HCT116 (cell line): ENCODE results near the gene SLA2. TPM values are rescaled to one million over a fixed set of nuclear protein-coding genes. Genes with fewer than 3 reads are reported as not detected.

ENCODE experiments used
- ATAC-seq: fragments of 200-7000 bp; cut with Tn5 transposase; 2 replicates; pipeline ENCODE4 v1.9.1; 2020; ENCODE audit warnings: mild to moderate bottlenecking, moderate library complexity
- BruUV-seq: library from RNA; stranded (reverse); fragments of 400-500 nt; replicated peaks from 2 replicates; lab custom pipeline; 2021; lab: Mats Ljungman, UMichigan
- CTCF ChIA-PET: fragments of 300-600 bp; sonication (Branson Sonifier 250); formaldehyde crosslinking; loops from one replicate; lab custom pipeline; 2021; ENCODE audit warnings: antibody characterized with exemption; lab: Charles Lee
- POLR2A ChIA-PET: fragments of 300-600, 350-600 bp; sonication (Branson Sonifier 250); formaldehyde crosslinking; loops from one replicate; lab custom pipeline; 2021; ENCODE audit warnings: antibody characterized with exemption; lab: Charles Lee
- RAD21 ChIA-PET, 2 experiments: fragments of 300-600 bp; sonication (Branson Sonifier 250); formaldehyde crosslinking; loops; one replicate each; lab custom pipeline; 2023; ENCODE audit warnings: low total read pairs in 2 of 2; ENCODE audit not compliant: uncharacterized antibody in 2 of 2, unreplicated experiment in 2 of 2, low non-redundant PET in 1 of 2; lab: Charles Lee
- DNase-seq: peaks from one replicate; pipeline ENCODE4 v3.0.0-alpha.2; 2010; ENCODE audit warnings: low read depth, low spot score
- H2AFZ ChIP-seq: fragments of 200-600 bp; shearing (Covaris generic), sonication (generic); 2 replicates; pipeline ENCODE4 v1.6.1; 2017; ENCODE audit warnings: low read depth, mixed run types, mixed read lengths, antibody characterized with exemption, low read length; ENCODE audit not compliant: poor library complexity, severe bottlenecking
- H3K27ac ChIP-seq: 2 replicates; pipeline ENCODE4 v1.5.1; 2012; ENCODE audit warnings: low read depth, low read length
- H3K27me3 ChIP-seq: fragments of 200-600 bp; sonication (generic); 2 replicates; pipeline ENCODE4 v1.6.1; 2016; ENCODE audit warnings: mixed run types, low read length, mixed read lengths; ENCODE audit not compliant: insufficient read depth
- H3K36me3 ChIP-seq, 2 experiments: fragments of 200-500 bp in 1 of 2; fragments of 200-600 bp in 1 of 2; sonication (Bioruptor generic) in 1 of 2; sonication (generic) in 1 of 2; 2 replicates each; pipeline versions ENCODE4 v1.5.1 to v1.6.1; 2014 to 2016; ENCODE audit warnings: low read length in 2 of 2, inconsistent platforms in 1 of 2, mixed read lengths in 1 of 2, mixed run types in 1 of 2; ENCODE audit not compliant: insufficient read depth in 2 of 2, control insufficient read depth in 1 of 2
- H3K4me1 ChIP-seq, 2 experiments: fragments of 200-600 bp in 1 of 2; sonication (generic) in 1 of 2; 2 replicates each; pipeline versions ENCODE4 v1.5.1 to v1.6.1; 2012 to 2017; ENCODE audit warnings: low read length in 2 of 2, inconsistent platforms in 1 of 2, mild to moderate bottlenecking in 1 of 2, mixed read lengths in 1 of 2, mixed run types in 1 of 2, moderate library complexity in 1 of 2; ENCODE audit not compliant: insufficient read depth in 2 of 2, control insufficient read depth in 1 of 2
- H3K4me2 ChIP-seq: fragments of 200-600 bp; sonication (generic); 2 replicates; pipeline ENCODE4 v1.6.1; 2017; ENCODE audit warnings: mixed run types, low read length, mixed read lengths
- H3K4me3 ChIP-seq, 2 experiments: fragments of 200-600 bp in 1 of 2; sonication (generic) in 1 of 2; replicated peaks in 1 of 2; 2 replicates each; pipeline ENCODE4 v1.5.1; 2011 to 2016; ENCODE audit warnings: low read length in 2 of 2, control low read depth in 1 of 2, low read depth in 1 of 2, mild to moderate bottlenecking in 1 of 2, mixed read lengths in 1 of 2, mixed run types in 1 of 2
- H3K79me2 ChIP-seq: fragments of 200-600 bp; sonication (generic); 2 replicates; pipeline ENCODE4 v1.6.1; 2017; ENCODE audit warnings: mild to moderate bottlenecking, mixed run types, low read length, moderate library complexity, mixed read lengths; ENCODE audit not compliant: insufficient read depth
- H3K9ac ChIP-seq: fragments of 200-600 bp; sonication (generic); 2 replicates; pipeline ENCODE4 v1.6.1; 2016; ENCODE audit warnings: low read length, mixed read lengths
- H3K9me2 ChIP-seq: fragments of 200-600 bp; sonication (generic), shearing (Covaris generic); 2 replicates; pipeline ENCODE4 v1.6.1; 2017; ENCODE audit warnings: mixed run types, mild to moderate bottlenecking, moderate library complexity; ENCODE audit not compliant: insufficient read depth
- H3K9me3 ChIP-seq, 2 experiments: fragments of 200-500 bp in 1 of 2; fragments of 200-600 bp in 1 of 2; sonication (Bioruptor generic) in 1 of 2; sonication (generic) in 1 of 2; 2 replicates each; pipeline ENCODE4 v1.6.1; 2014 to 2017; ENCODE audit warnings: low read length in 2 of 2, mixed read lengths in 2 of 2, inconsistent platforms in 1 of 2, low read depth in 1 of 2, mild to moderate bottlenecking in 1 of 2, mixed run types in 1 of 2, moderate library complexity in 1 of 2; ENCODE audit not compliant: control insufficient read depth in 1 of 2, insufficient read depth in 1 of 2
- H4K20me1 ChIP-seq: fragments of 200-600 bp; sonication (generic), shearing (Covaris generic); 2 replicates; pipeline ENCODE4 v1.6.1; 2017; ENCODE audit warnings: mixed run types, mild to moderate bottlenecking, moderate library complexity; ENCODE audit not compliant: insufficient read depth
- ATF3 ChIP-seq: IDR thresholded peaks from 2 replicates; pipeline ENCODE4 v1.6.1; 2012
- CBX3 ChIP-seq: IDR thresholded peaks from 2 replicates; pipeline ENCODE4 v1.6.1; 2012; ENCODE audit warnings: low read depth
- CEBPB ChIP-seq: IDR thresholded peaks from 2 replicates; pipeline ENCODE4 v1.6.1; 2012; ENCODE audit warnings: low read depth
- CTCF ChIP-seq, 3 experiments: fragments of 200-600 bp in 1 of 3; sonication (generic) in 1 of 3; IDR thresholded peaks in 2 of 3; conservative IDR thresholded peaks in 1 of 3; 2 replicates each; pipeline ENCODE4 v1.5.1; 2012 to 2017; ENCODE audit warnings: low read depth in 2 of 3, low read length in 2 of 3, antibody characterized with exemption in 1 of 3, borderline replicate concordance in 1 of 3, control low read depth in 1 of 3, mild to moderate bottlenecking in 1 of 3, mixed read lengths in 1 of 3, mixed run types in 1 of 3, moderate library complexity in 1 of 3; ENCODE audit not compliant: insufficient read depth in 1 of 3
- EZH2 ChIP-seq: fragments of 200-600 bp; sonication (generic); IDR thresholded peaks from 2 replicates; pipeline ENCODE4 v1.6.1; 2017; ENCODE audit warnings: antibody characterized with exemption, mixed run types
- EZH2phosphoT487 ChIP-seq: fragments of 200-600 bp; IDR thresholded peaks from 2 replicates; pipeline ENCODE4 v1.6.1; 2018; ENCODE audit warnings: antibody characterized with exemption, borderline replicate concordance
- FOSL1 ChIP-seq: IDR thresholded peaks from 2 replicates; pipeline ENCODE4 v1.6.1; 2012; ENCODE audit warnings: low read depth
- JUND ChIP-seq: IDR thresholded peaks from 2 replicates; pipeline ENCODE4 v1.6.1; 2012
- POLR2A ChIP-seq: IDR thresholded peaks from 2 replicates; pipeline ENCODE4 v1.7.0; 2011; ENCODE audit warnings: borderline replicate concordance; ENCODE audit not compliant: insufficient read depth, insufficient read length; ENCODE audit errors: extremely low read depth
- POLR2AphosphoS5 ChIP-seq: IDR thresholded peaks from 2 replicates; pipeline ENCODE4 v1.6.1; 2011; ENCODE audit warnings: mild to moderate bottlenecking, low read depth, low read length, moderate library complexity
- RAD21 ChIP-seq: IDR thresholded peaks from 2 replicates; pipeline ENCODE4 v1.6.1; 2012; ENCODE audit warnings: low read depth, mild to moderate bottlenecking
- SIN3A ChIP-seq: IDR thresholded peaks from 2 replicates; pipeline ENCODE4 v1.6.1; 2012; ENCODE audit warnings: low read depth
- SP1 ChIP-seq: IDR thresholded peaks from 2 replicates; pipeline ENCODE4 v1.6.1; 2012; ENCODE audit warnings: low read depth
- SRF ChIP-seq: IDR thresholded peaks from 2 replicates; pipeline ENCODE4 v1.6.1; 2012; ENCODE audit warnings: low read depth
- TCF7L2 ChIP-seq: IDR thresholded peaks from 2 replicates; pipeline ENCODE4 v1.7.0; 2011; ENCODE audit warnings: borderline replicate concordance, inconsistent platforms; ENCODE audit not compliant: insufficient read depth, insufficient read length; ENCODE audit errors: extremely low read depth
- YY1 ChIP-seq: IDR thresholded peaks from 2 replicates; pipeline ENCODE4 v1.6.1; 2011; ENCODE audit warnings: low read length, low read depth, moderate library complexity, mild to moderate bottlenecking; ENCODE audit not compliant: insufficient replicate concordance; ENCODE audit errors: extremely low read depth
- ZBTB33 ChIP-seq: IDR thresholded peaks from 2 replicates; pipeline ENCODE4 v1.6.1; 2011; ENCODE audit warnings: mild to moderate bottlenecking, low read length, moderate library complexity; ENCODE audit not compliant: insufficient replicate concordance; ENCODE audit errors: extremely low read depth
- ZNF274 ChIP-seq: fragments of 200-500 bp; sonication (Bioruptor generic); IDR thresholded peaks from 2 replicates; pipeline ENCODE4 v1.6.1; 2014; ENCODE audit warnings: mild to moderate bottlenecking, low read depth, low read length, inconsistent platforms
- intact Hi-C: fragments of 100-400 bp; cut with micrococcal nuclease; formaldehyde crosslinking; loops from 2 replicates; pipeline ENCODE4 v1.10.0; 2022
- total RNA-seq: library from RNA; stranded (reverse); gene quantifications from one replicate; pipeline ENCODE4 v1.2.1, GENCODE V29; 2021; ENCODE audit not compliant: unreplicated experiment

The SLA2 gene
- total RNA-seq, 1 experiment from 2014 or later, result 0.12 TPM

- peaks cover 8 to 27% of the 10 kb centered on the region in 2 experiments; a peak in 3 of 4 replicates for H3K36me3 ChIP-seq
- DNase-seq, result peak; percentile 97
- H2AFZ ChIP-seq, result no peak within 1 kb of the TSS
- H3K9ac ChIP-seq, result peak within 1 kb of the TSS; percentile 88
- peaks cover 23 to 30% of the 10 kb centered on the region in 2 experiments for H3K4me1 ChIP-seq
- no peaks in the 10 kb centered on the region for H4K20me1 ChIP-seq
- no peaks in the 10 kb centered on the region for H3K27me3 ChIP-seq
- ChIA-PET POLR2A (interaction anchor here (0.6 to 2.5 kb wide), 11 partner anchors 10 to 69 kb away, joined by 3 to 13 read pairs (median 3); partner anchors contain the start of genes MYL9 and TGIF2), CTCF (interaction anchor here (0.6 to 2.0 kb wide), 22 partner anchors 9 to 332 kb away, joined by 3 to 12 read pairs (median 4); partner anchors contain the start of genes DSN1, MYL9 and TGIF2), RAD21 (interaction anchor here in 1 of 2 experiments (0.9 kb wide), 1 partner anchor 11 kb away, joined by 3 read pairs; no protein-coding TSS in a partner anchor)
- H3K9me2 ChIP-seq, result no peaks in the 10 kb centered on the region
- no TSS peak for BruUV-seq
- peak within 1 kb of the TSS; percentile 76 to 100 for H3K4me3 ChIP-seq
- H3K27ac ChIP-seq, result peak within 1 kb of the TSS; percentile 88
- H3K79me2 ChIP-seq, result peaks cover 45% of the 10 kb centered on the region
- peak within 1 kb of the TSS; percentile 93 for H3K4me2 ChIP-seq
- H3K9me3 ChIP-seq, result no peaks in the 10 kb centered on the region
- intact Hi-C loops, result loop anchor here (1.0 to 10.0 kb wide), 2 partner anchors 49 to 131 kb away; no protein-coding TSS in a partner anchor
- ATAC-seq, result peak; percentile 88
- TF ChIP-seq RAD21 (peak; percentile 67), CTCF (IDR thresholded peaks at IDR 0.05 in 2 of 3, conservative IDR thresholded peaks at IDR 0.05 in 1 of 3; ENCODE audit: borderline replicate concordance in 1 of 3, insufficient read depth in 1 of 3, low read depth in 2 of 3, low read length in 2 of 3) (peak; percentile 75 to 86 (median 83)), ZBTB33 (peak; percentile 84), CBX3 (no peak), ATF3 (no peak), EZH2 (no peak), JUND (no peak), TCF7L2 (peak; percentile 90), SRF (peak; percentile 60; the same call in 1 of the 2 replicates), YY1 (no peak), CEBPB (no peak), POLR2A (peak; percentile 86), FOSL1 (no peak), EZH2phosphoT487 (no peak), ZNF274 (no peak), SP1 (peak; percentile 91), POLR2AphosphoS5 (peak; percentile 95), SIN3A (peak; percentile 54; the same call in 1 of the 2 replicates)
Measured at GRCh38 chr20:36605399-36606157, 40.4 kb downstream of the SLA2 start, which contains the start of gene RAB5IF. TSS of gene RAB5IF (plus strand) at chr20:36605779. CDS start at chr20:36605952, 173 bp downstream.
